K562 (cell line): ENCODE results near the gene GLRX5. TPM values are rescaled to one million over a fixed set of nuclear protein-coding genes. Genes with fewer than 3 reads are reported as not detected.

Experiments
- C11orf30 ChIP-seq: fragments of 450-650 bp; IDR thresholded peaks from 2 replicates; pipeline ENCODE4 v1.6.1; 2016; ENCODE audit warnings: low read depth, mild to moderate bottlenecking
- ELF4 ChIP-seq: fragments of 450-650 bp; formaldehyde crosslinking; IDR thresholded peaks from 2 replicates; pipeline ENCODE4 v1.4.0; 2022; ENCODE audit warnings: missing genetic modification characterization
- LEF1 ChIP-seq: fragments of 450-650 bp; IDR thresholded peaks from 2 replicates; pipeline ENCODE4 v1.6.1; 2016; ENCODE audit warnings: mild to moderate bottlenecking
- MEF2D ChIP-seq: conservative IDR thresholded peaks from 2 replicates; pipeline ENCODE4 v1.6.1; 2016; ENCODE audit warnings: low read depth, missing genetic modification characterization, missing compliant biosample characterization
- PTRF ChIP-seq: fragments of 450-650 bp; IDR thresholded peaks from 2 replicates; pipeline ENCODE4 v1.6.1; 2016; ENCODE audit warnings: mild to moderate bottlenecking, missing genetic modification characterization, missing compliant biosample characterization
- SIN3A ChIP-seq, 2 experiments: fragments of 150-350 bp in 1 of 2; IDR thresholded peaks; 2 replicates each; pipeline ENCODE4 v1.6.1; 2011 to 2016; ENCODE audit warnings: borderline replicate concordance in 2 of 2, low read depth in 2 of 2, low read length in 2 of 2, mild to moderate bottlenecking in 2 of 2, moderate library complexity in 2 of 2; ENCODE audit not compliant: control insufficient read depth in 1 of 2
- SIN3B ChIP-seq: fragments of 450-650 bp; IDR thresholded peaks from 2 replicates; pipeline ENCODE4 v1.6.1; 2017; ENCODE audit warnings: low read depth, mild to moderate bottlenecking, moderate library complexity
- YY1 ChIP-seq, 3 experiments: IDR thresholded peaks; 2 replicates each; pipeline ENCODE4 v1.6.1; 2011; ENCODE audit warnings: low read length in 2 of 3, mild to moderate bottlenecking in 2 of 3, moderate library complexity in 2 of 3, borderline replicate concordance in 1 of 3, control low read depth in 1 of 3, low read depth in 1 of 3; ENCODE audit not compliant: insufficient read depth in 3 of 3, insufficient replicate concordance in 2 of 3, control insufficient read depth in 1 of 3, insufficient read length in 1 of 3; ENCODE audit errors: extremely low read depth in 1 of 3
- polyA plus RNA-seq, 8 experiments: library from polyadenylated mRNA; depleted of rRNA in 4 of 8; stranded (reverse) in 5 of 8; unstranded in 3 of 8; fragments of >200 nt; fragmentation: Nextera tagmentation in 2 of 8; fragmentation: Illumina TruSeq in 1 of 8; extraction: Ambion mirVana in 2 of 8; extraction: Trizol in 1 of 8; gene quantifications; 2 replicates each; pipeline versions ENCODE4 v1.2.1 to v1.2.3, GENCODE V29; 2011 to 2014; ENCODE audit warnings: inconsistent platforms in 1 of 8, missing spikeins in 1 of 8
- total RNA-seq, 7 experiments: library from RNA; depleted of rRNA in 6 of 7; stranded (reverse); fragments of >200 nt in 6 of 7; fragmentation: Illumina TruSeq in 2 of 7; extraction: Trizol in 2 of 7; gene quantifications; 2 replicates each; pipeline versions ENCODE4 v1.2.1 to v1.2.3, GENCODE V29; 2011 to 2021; ENCODE audit warnings: low replicate concordance in 1 of 7
- TF ChIP-seq, protein P1 (sequence below): fragments of 450-650 bp; IDR thresholded peaks from 2 replicates; pipeline ENCODE4 v1.6.1; 2016; ENCODE audit warnings: mild to moderate bottlenecking
- TF ChIP-seq, protein P2 (sequence below), 3 experiments: fragments of 200-800 bp in 1 of 3; fragments of 250-450 bp in 1 of 3; fragments of 450-650 bp in 1 of 3; sonication (Bioruptor Pico) in 1 of 3; sonication (Bioruptor generic) in 1 of 3; formaldehyde crosslinking in 1 of 3; IDR thresholded peaks; 2 replicates each; pipeline versions ENCODE4 v1.6.1 to v1.8.0; 2016 to 2022; ENCODE audit warnings: mild to moderate bottlenecking in 2 of 3, missing genetic modification characterization in 2 of 3, missing compliant biosample characterization in 1 of 3, moderate library complexity in 1 of 3
- TF ChIP-seq, protein P3 (sequence below): fragments of 250-450 bp; sonication (Bioruptor Pico); IDR thresholded peaks from 2 replicates; pipeline ENCODE4 v1.5.1; 2021; ENCODE audit warnings: mild to moderate bottlenecking
- TF ChIP-seq, protein P4 (sequence below): fragments of 450-650 bp; IDR thresholded peaks from 2 replicates; pipeline ENCODE4 v1.6.1; 2017; ENCODE audit warnings: antibody characterized with exemption
- TF ChIP-seq, protein P5 (sequence below): sonication (generic); formaldehyde crosslinking; IDR thresholded peaks from 2 replicates; pipeline ENCODE4 v1.8.0; 2023; ENCODE audit warnings: mild to moderate bottlenecking, missing genetic modification reagents

The GLRX5 gene
- total and polyA plus RNA-seq, 9 of the 15 experiments (the other 6 are each of a cell fraction or from before 2014, with no cell fraction given) = 16.7 to 96.8 (median 66.8) TPM

DNA sequence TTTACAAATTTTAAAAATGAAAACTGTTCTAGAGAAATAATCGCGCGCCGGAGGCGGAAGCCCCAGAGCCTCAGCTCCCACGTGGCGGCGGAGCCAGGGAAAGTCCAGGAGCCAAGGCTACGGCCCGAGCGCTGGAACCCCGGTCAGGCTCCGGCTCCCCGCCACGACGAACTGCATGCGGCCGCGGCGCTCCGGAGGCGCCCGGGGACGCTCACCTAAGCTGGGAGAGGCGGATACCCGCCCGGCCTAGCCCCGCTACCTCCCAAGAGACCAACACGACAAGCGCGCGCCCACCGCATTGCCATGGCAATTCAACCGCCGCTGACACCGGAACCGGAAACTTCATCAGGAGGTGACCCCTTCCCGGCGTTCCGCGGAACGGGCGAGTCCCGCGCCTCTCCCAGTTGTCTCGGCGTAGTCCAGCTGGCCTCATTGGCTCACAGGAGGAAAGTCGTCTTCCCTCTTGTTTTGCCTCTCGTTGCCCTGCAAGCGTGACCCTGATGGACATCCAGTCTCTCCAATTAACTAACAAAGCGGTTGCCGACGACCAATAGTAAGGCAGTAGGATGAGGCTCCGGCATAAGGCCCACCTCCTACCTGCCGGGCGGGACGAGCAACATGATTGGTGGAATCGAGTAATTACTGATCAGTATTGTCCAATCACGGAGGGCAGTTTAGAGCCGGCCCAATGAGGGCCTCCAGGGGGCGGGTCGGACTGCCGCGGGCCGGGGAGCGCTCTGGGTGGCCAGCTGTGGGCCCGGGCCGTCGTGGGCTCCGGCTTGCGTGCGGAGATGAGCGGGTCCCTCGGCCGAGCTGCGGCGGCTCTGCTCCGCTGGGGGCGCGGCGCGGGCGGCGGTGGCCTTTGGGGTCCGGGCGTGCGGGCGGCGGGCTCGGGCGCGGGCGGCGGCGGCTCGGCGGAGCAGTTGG is at the start of gene GLRX5 (continued):
- TF ChIP-seq, protein P1, sequence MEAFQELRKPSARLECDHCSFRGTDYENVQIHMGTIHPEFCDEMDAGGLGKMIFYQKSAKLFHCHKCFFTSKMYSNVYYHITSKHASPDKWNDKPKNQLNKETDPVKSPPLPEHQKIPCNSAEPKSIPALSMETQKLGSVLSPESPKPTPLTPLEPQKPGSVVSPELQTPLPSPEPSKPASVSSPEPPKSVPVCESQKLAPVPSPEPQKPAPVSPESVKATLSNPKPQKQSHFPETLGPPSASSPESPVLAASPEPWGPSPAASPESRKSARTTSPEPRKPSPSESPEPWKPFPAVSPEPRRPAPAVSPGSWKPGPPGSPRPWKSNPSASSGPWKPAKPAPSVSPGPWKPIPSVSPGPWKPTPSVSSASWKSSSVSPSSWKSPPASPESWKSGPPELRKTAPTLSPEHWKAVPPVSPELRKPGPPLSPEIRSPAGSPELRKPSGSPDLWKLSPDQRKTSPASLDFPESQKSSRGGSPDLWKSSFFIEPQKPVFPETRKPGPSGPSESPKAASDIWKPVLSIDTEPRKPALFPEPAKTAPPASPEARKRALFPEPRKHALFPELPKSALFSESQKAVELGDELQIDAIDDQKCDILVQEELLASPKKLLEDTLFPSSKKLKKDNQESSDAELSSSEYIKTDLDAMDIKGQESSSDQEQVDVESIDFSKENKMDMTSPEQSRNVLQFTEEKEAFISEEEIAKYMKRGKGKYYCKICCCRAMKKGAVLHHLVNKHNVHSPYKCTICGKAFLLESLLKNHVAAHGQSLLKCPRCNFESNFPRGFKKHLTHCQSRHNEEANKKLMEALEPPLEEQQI = no peak
- TF ChIP-seq C11orf30 (peak; percentile 78), YY1 (IDR thresholded peaks at IDR 0.05; ENCODE audit: borderline replicate concordance in 1 of 3, control insufficient read depth in 1 of 3, extremely low read depth in 1 of 3, insufficient read depth in 3 of 3, insufficient read length in 1 of 3, insufficient replicate concordance in 2 of 3, low read depth in 1 of 3, low read length in 2 of 3) (peak in 2 of 3 experiments; percentile 4 to 25), SIN3B (peak; percentile 72), PTRF (tag) (no peak), SIN3A (IDR thresholded peaks at IDR 0.05; ENCODE audit: borderline replicate concordance in 2 of 2, control insufficient read depth in 1 of 2, low read depth in 2 of 2, low read length in 2 of 2) (peak; percentile 53 to 85; a peak in 2 of 4 replicates), ELF4 (CRISPR knock-in tag) (no peak), LEF1 (no peak), MEF2D (tag) (no peak)
- TF ChIP-seq, protein P2, sequence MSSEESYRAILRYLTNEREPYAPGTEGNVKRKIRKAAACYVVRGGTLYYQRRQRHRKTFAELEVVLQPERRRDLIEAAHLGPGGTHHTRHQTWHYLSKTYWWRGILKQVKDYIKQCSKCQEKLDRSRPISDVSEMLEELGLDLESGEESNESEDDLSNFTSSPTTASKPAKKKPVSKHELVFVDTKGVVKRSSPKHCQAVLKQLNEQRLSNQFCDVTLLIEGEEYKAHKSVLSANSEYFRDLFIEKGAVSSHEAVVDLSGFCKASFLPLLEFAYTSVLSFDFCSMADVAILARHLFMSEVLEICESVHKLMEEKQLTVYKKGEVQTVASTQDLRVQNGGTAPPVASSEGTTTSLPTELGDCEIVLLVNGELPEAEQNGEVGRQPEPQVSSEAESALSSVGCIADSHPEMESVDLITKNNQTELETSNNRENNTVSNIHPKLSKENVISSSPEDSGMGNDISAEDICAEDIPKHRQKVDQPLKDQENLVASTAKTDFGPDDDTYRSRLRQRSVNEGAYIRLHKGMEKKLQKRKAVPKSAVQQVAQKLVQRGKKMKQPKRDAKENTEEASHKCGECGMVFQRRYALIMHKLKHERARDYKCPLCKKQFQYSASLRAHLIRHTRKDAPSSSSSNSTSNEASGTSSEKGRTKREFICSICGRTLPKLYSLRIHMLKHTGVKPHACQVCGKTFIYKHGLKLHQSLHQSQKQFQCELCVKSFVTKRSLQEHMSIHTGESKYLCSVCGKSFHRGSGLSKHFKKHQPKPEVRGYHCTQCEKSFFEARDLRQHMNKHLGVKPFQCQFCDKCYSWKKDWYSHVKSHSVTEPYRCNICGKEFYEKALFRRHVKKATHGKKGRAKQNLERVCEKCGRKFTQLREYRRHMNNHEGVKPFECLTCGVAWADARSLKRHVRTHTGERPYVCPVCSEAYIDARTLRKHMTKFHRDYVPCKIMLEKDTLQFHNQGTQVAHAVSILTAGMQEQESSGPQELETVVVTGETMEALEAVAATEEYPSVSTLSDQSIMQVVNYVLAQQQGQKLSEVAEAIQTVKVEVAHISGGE (CRISPR knock-in tag; IDR thresholded peaks at IDR 0.05) = peak in 2 of 3 experiments; percentile 64 to 75; a peak in 4 of 6 replicates
- TF ChIP-seq, protein P3, sequence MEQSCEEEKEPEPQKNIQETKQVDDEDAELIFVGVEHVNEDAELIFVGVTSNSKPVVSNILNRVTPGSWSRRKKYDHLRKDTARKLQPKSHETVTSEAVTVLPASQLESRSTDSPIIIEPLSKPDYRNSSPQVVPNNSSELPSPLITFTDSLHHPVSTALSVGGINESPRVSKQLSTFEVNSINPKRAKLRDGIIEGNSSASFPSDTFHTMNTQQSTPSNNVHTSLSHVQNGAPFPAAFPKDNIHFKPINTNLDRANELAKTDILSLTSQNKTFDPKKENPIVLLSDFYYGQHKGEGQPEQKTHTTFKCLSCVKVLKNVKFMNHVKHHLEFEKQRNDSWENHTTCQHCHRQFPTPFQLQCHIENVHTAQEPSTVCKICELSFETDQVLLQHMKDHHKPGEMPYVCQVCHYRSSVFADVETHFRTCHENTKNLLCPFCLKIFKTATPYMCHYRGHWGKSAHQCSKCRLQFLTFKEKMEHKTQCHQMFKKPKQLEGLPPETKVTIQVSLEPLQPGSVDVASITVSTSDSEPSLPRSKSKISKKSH (CRISPR knock-in tag) = no peak
- TF ChIP-seq, protein P4, sequence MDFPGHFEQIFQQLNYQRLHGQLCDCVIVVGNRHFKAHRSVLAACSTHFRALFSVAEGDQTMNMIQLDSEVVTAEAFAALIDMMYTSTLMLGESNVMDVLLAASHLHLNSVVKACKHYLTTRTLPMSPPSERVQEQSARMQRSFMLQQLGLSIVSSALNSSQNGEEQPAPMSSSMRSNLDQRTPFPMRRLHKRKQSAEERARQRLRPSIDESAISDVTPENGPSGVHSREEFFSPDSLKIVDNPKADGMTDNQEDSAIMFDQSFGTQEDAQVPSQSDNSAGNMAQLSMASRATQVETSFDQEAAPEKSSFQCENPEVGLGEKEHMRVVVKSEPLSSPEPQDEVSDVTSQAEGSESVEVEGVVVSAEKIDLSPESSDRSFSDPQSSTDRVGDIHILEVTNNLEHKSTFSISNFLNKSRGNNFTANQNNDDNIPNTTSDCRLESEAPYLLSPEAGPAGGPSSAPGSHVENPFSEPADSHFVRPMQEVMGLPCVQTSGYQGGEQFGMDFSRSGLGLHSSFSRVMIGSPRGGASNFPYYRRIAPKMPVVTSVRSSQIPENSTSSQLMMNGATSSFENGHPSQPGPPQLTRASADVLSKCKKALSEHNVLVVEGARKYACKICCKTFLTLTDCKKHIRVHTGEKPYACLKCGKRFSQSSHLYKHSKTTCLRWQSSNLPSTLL = no peak
- TF ChIP-seq, protein P5, sequence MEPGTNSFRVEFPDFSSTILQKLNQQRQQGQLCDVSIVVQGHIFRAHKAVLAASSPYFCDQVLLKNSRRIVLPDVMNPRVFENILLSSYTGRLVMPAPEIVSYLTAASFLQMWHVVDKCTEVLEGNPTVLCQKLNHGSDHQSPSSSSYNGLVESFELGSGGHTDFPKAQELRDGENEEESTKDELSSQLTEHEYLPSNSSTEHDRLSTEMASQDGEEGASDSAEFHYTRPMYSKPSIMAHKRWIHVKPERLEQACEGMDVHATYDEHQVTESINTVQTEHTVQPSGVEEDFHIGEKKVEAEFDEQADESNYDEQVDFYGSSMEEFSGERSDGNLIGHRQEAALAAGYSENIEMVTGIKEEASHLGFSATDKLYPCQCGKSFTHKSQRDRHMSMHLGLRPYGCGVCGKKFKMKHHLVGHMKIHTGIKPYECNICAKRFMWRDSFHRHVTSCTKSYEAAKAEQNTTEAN (CRISPR knock-in tag) = no peak
